Endothelial cell of umbilical vein (primary cell): ENCODE data around the gene NEDD4L. TPM values are rescaled to one million over a fixed set of nuclear protein-coding genes. Genes with fewer than 3 reads are reported as not detected.

Experiments
- BruUV-seq: library from RNA; stranded (reverse); fragments of 400-500 nt; replicated peaks from 2 replicates; lab custom pipeline; 2021; lab: Mats Ljungman, UMichigan
- CTCF ChIA-PET: fragments of 300-600, 350-600 bp; sonication (Branson Sonifier 250); formaldehyde crosslinking; loops from one replicate; lab custom pipeline; 2021; ENCODE audit warnings: antibody characterized with exemption, inconsistent platforms; lab: Charles Lee
- POLR2A ChIA-PET: fragments of 300-600, 350-600 bp; sonication (Branson Sonifier 250); formaldehyde crosslinking; loops from one replicate; lab custom pipeline; 2021; ENCODE audit warnings: antibody characterized with exemption, inconsistent platforms; lab: Charles Lee
- DNase-seq: peaks from one replicate; pipeline ENCODE4 v3.0.0-alpha.2; 2011; ENCODE audit warnings: low read depth, low spot score
- FAIRE-seq: peaks from 2 replicates; lab custom pipeline; 2011; peaks lifted over from hg19 to GRCh38; lab: Jason Lieb, UNC
- H2AFZ ChIP-seq: 2 replicates; pipeline ENCODE4 v1.6.0; 2012; ENCODE audit warnings: low read depth, low read length, control low read depth, inconsistent platforms
- H3K27ac ChIP-seq: 2 replicates; pipeline ENCODE4 v1.5.1; 2011; ENCODE audit warnings: low read depth, mild to moderate bottlenecking, control low read depth, low read length, moderate library complexity; ENCODE audit not compliant: insufficient read depth
- H3K27me3 ChIP-seq, 2 experiments: 2 replicates each; pipeline versions ENCODE4 v1.6.0 to v1.6.1; 2011; ENCODE audit warnings: low read length in 2 of 2, mixed read lengths in 1 of 2; ENCODE audit not compliant: control insufficient read depth in 2 of 2, insufficient read depth in 2 of 2
- H3K36me3 ChIP-seq, 2 experiments: 2 replicates in 1 of 2; 3 replicates in 1 of 2; pipeline ENCODE4 v1.5.1; 2011; ENCODE audit warnings: low read length in 2 of 2, mild to moderate bottlenecking in 1 of 2, moderate library complexity in 1 of 2; ENCODE audit not compliant: control insufficient read depth in 2 of 2, insufficient read depth in 2 of 2; ENCODE audit errors: extremely low read depth in 1 of 2
- H3K4me1 ChIP-seq: 3 replicates; pipeline ENCODE4 v1.5.1; 2011; ENCODE audit warnings: mild to moderate bottlenecking, low read length; ENCODE audit not compliant: control insufficient read depth, insufficient read depth; ENCODE audit errors: extremely low read depth
- H3K4me2 ChIP-seq: 2 replicates; pipeline ENCODE4 v1.6.1; 2011; ENCODE audit warnings: low read length, control low read depth, mixed read lengths; ENCODE audit not compliant: insufficient read depth
- H3K4me3 ChIP-seq, 3 experiments: fragments of 200-600 bp in 1 of 3; sonication (generic), shearing (Covaris generic) in 1 of 3; replicated peaks in 1 of 3; 2 replicates each; pipeline ENCODE4 v1.5.1; 2011 to 2016; ENCODE audit warnings: control low read depth in 3 of 3, low read length in 3 of 3, mild to moderate bottlenecking in 2 of 3, inconsistent platforms in 1 of 3, low read depth in 1 of 3, moderate library complexity in 1 of 3; ENCODE audit not compliant: insufficient read depth in 1 of 3
- H3K79me2 ChIP-seq: 2 replicates; pipeline ENCODE4 v1.6.0; 2012; ENCODE audit warnings: low read length, inconsistent platforms; ENCODE audit not compliant: control insufficient read depth, insufficient read depth
- H3K9ac ChIP-seq: replicated peaks from 2 replicates; pipeline ENCODE3; 2011; ENCODE audit warnings: low read length, control low read depth; ENCODE audit not compliant: insufficient read depth; ENCODE audit errors: extremely low read depth
- H3K9me1 ChIP-seq: replicated peaks from 3 replicates; pipeline ENCODE4 v1.6.0; 2011; ENCODE audit warnings: mild to moderate bottlenecking, low read length; ENCODE audit not compliant: control insufficient read depth, insufficient read depth; ENCODE audit errors: extremely low read depth
- H3K9me3 ChIP-seq: replicated peaks from 2 replicates; pipeline ENCODE4 v1.5.1; 2012; ENCODE audit warnings: low read length, inconsistent platforms; ENCODE audit not compliant: control insufficient read depth, insufficient read depth
- H4K20me1 ChIP-seq: replicated peaks from 2 replicates; pipeline ENCODE3; 2011; ENCODE audit warnings: mild to moderate bottlenecking, low read length; ENCODE audit not compliant: control insufficient read depth, insufficient read depth; ENCODE audit errors: extremely low read depth
- EZH2 ChIP-seq: IDR thresholded peaks from 2 replicates; pipeline ENCODE4 v1.6.1; 2012; ENCODE audit warnings: borderline replicate concordance, low read depth, mild to moderate bottlenecking, moderate library complexity, low read length, inconsistent platforms; ENCODE audit not compliant: severe bottlenecking
- FOS ChIP-seq: IDR thresholded peaks from 2 replicates; pipeline ENCODE4 v1.6.1; 2011; ENCODE audit warnings: mild to moderate bottlenecking, low read length, moderate library complexity, borderline replicate concordance; ENCODE audit not compliant: insufficient read depth
- GATA2 ChIP-seq: IDR thresholded peaks from 2 replicates; pipeline ENCODE4 v1.7.0; 2011; ENCODE audit warnings: low read depth, mild to moderate bottlenecking, moderate library complexity, mixed read lengths, low read length; ENCODE audit not compliant: insufficient read length, insufficient read depth
- JUN ChIP-seq: IDR thresholded peaks from 2 replicates; pipeline ENCODE4 v1.6.1; 2011; ENCODE audit warnings: borderline replicate concordance, low read depth; ENCODE audit not compliant: insufficient read length, insufficient read depth
- MYC ChIP-seq: IDR thresholded peaks from one replicate; pipeline ENCODE4 v1.6.1; 2011; ENCODE audit warnings: mild to moderate bottlenecking, low read depth, low read length
- POLR2A ChIP-seq: IDR thresholded peaks from 2 replicates; pipeline ENCODE4 v1.6.1; 2012; ENCODE audit warnings: low read depth, mild to moderate bottlenecking, control low read depth, low read length
- POLR2AphosphoS5 ChIP-seq: IDR thresholded peaks from 2 replicates; pipeline ENCODE4 v1.6.1; 2012; ENCODE audit warnings: low read depth, mild to moderate bottlenecking, control low read depth, low read length, moderate library complexity; ENCODE audit not compliant: insufficient read depth
- dilution Hi-C: fragments of 300-500 bp; cut with MboI; formaldehyde crosslinking; loops from one replicate; pipeline ENCODE4 v1.15.0; 2019; ENCODE audit warnings: low sequenced_read_pairs; ENCODE audit not compliant: extremely low pct_ligation_motif_present
- intact Hi-C: fragments of 100-400 bp; cut with micrococcal nuclease; formaldehyde crosslinking; loops from one replicate; pipeline ENCODE4 v1.10.0; 2022
- polyA plus RNA-seq, 4 experiments: library from polyadenylated mRNA; depleted of rRNA in 3 of 4; stranded (reverse) in 3 of 4; unstranded in 1 of 4; fragments of >200 nt; gene quantifications; 2 replicates each; pipeline versions ENCODE4 v1.2.1 to v1.2.3, GENCODE V29; 2011 to 2012; ENCODE audit warnings: missing spikeins in 1 of 4
- total RNA-seq: library from RNA; stranded (reverse); gene quantifications from 2 replicates; pipeline ENCODE4 v1.2.3, GENCODE V29; 2021
- TF ChIP-seq, protein P1 (sequence below), 2 donors: IDR thresholded peaks; 1 replicate in 1 of 2; 2 replicates in 1 of 2; pipeline ENCODE4 v1.5.1; 2011; ENCODE audit warnings: low read length in 2 of 2, mild to moderate bottlenecking in 2 of 2, moderate library complexity in 2 of 2, control low read depth in 1 of 2, inconsistent platforms in 1 of 2, low read depth in 1 of 2; ENCODE audit not compliant: insufficient read depth in 1 of 2; ENCODE audit errors: extremely low read depth in 1 of 2
- TF ChIP-seq, protein P2 (sequence below): IDR thresholded peaks from 2 replicates; pipeline ENCODE4 v1.6.1; 2011; ENCODE audit not compliant: insufficient read depth, insufficient read length

Gene NEDD4L
- total and polyA plus RNA-seq, 2 donors (not counting 3 experiments of a cell fraction or from before 2014, with no cell fraction given) = 20.5 to 78.9 TPM

DNA sequence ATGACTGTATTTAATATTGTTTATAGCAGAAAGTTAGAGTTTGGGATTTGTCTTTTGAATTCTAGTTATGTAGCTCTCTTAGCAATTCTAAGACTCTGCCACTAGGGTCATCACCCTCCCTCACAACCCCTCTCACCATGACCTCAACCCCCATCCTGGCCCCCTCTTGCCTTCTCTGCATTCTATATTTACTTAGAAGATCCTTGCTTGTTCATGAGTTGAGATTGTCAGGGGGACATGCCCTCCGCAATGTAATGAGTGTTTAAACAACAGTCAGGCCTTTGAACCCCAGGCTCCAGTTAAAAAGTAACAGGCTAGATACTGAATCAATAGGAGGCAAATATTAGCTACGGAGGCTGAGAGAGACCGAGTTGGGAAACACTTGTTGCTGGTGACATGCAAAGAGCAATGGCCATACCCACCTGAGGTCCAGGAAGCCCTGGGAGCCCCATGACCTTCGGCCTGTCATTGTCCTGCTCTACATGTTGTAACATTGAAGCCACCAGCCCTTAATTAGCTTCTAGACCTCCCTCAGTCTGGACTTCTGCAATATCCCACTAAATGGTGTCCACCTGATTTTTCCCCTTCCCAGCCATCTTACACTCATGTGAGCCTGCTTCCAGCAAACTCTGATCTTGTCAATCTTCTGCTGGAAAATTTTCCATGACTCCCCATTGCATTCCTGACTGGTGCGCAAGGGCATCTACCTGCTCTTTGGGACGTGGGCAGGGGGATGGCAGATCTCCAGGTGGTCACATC lies 363.8 kb downstream of the NEDD4L start:
- Histone ChIP-seq H3K9me1 (no peaks in the 10 kb centered on the region), H3K4me1 (no peaks in the 10 kb centered on the region), H3K27ac (no peak overlapping the region), H3K9ac (no peak overlapping the region), H3K27me3 (no peaks in the 10 kb centered on the region), H3K79me2 (no peaks in the 10 kb centered on the region), H3K36me3 (no peaks in the 10 kb centered on the region), H2AFZ (no peak overlapping the region), H3K4me2 (no peak overlapping the region), H4K20me1 (no peaks in the 10 kb centered on the region), H3K9me3 (no peaks in the 10 kb centered on the region), H3K4me3 (no peak overlapping the region)
- TF ChIP-seq POLR2AphosphoS5 (no peak), POLR2A (no peak), FOS (no peak), MYC (no peak), GATA2 (no peak), JUN (no peak), EZH2 (no peak)
- TF ChIP-seq, protein P1, sequence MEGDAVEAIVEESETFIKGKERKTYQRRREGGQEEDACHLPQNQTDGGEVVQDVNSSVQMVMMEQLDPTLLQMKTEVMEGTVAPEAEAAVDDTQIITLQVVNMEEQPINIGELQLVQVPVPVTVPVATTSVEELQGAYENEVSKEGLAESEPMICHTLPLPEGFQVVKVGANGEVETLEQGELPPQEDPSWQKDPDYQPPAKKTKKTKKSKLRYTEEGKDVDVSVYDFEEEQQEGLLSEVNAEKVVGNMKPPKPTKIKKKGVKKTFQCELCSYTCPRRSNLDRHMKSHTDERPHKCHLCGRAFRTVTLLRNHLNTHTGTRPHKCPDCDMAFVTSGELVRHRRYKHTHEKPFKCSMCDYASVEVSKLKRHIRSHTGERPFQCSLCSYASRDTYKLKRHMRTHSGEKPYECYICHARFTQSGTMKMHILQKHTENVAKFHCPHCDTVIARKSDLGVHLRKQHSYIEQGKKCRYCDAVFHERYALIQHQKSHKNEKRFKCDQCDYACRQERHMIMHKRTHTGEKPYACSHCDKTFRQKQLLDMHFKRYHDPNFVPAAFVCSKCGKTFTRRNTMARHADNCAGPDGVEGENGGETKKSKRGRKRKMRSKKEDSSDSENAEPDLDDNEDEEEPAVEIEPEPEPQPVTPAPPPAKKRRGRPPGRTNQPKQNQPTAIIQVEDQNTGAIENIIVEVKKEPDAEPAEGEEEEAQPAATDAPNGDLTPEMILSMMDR (IDR thresholded peaks at IDR 0.05; ENCODE audit: extremely low read depth in 1 of 2, insufficient read depth in 1 of 2, low read depth in 1 of 2, low read length in 2 of 2) = no peak
- TF ChIP-seq, protein P2, sequence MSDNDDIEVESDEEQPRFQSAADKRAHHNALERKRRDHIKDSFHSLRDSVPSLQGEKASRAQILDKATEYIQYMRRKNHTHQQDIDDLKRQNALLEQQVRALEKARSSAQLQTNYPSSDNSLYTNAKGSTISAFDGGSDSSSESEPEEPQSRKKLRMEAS = no peak
- ChIA-PET CTCF (interaction anchor here (0.6 to 1.6 kb wide), 4 partner anchors 9 to 356 kb away, joined by 3 to 7 read pairs (median 4); no protein-coding TSS in a partner anchor), POLR2A (no interaction called here)
- dilution Hi-C loops = no loop called here
- no peak for FAIRE-seq
- intact Hi-C loops = no loop called here
- DNase-seq = no peak
- no TSS peak for BruUV-seq
